CD4-positive, alpha-beta T cell (primary cell): ENCODE results near the gene ZNF688. TPM values are rescaled to one million over a fixed set of nuclear protein-coding genes. Genes with fewer than 3 reads are reported as not detected.
A peak's percentile ranks its signal among the peaks of the same experiment; 100 is the strongest.

Experiments used
- ATAC-seq: fragments of 200-7000 bp; cut with Tn5 transposase; one replicate; pipeline ENCODE4 v1.10.0; 2022; ENCODE audit warnings: mild to moderate bottlenecking; ENCODE audit not compliant: poor library complexity
- CTCF ChIA-PET: fragments of 350-600 bp; sonication (Branson Sonifier 250); formaldehyde crosslinking; loops from one replicate; lab custom pipeline; 2021; ENCODE audit warnings: antibody characterized with exemption, inconsistent platforms; lab: Charles Lee
- POLR2A ChIA-PET: fragments of 350-600 bp; sonication (Branson Sonifier 250); formaldehyde crosslinking; loops from one replicate; lab custom pipeline; 2021; ENCODE audit warnings: antibody characterized with exemption, inconsistent platforms; lab: Charles Lee
- DNase-seq, 14 experiments: peaks; one replicate each; pipeline ENCODE4 v3.0.0-alpha.2; 2013 to 2020; ENCODE audit warnings: mixed read lengths in 2 of 14
- H3K27ac ChIP-seq, 2 donors: one replicate each; pipeline versions ENCODE4 v1.5.1 to v1.7.0; 2013; ENCODE audit warnings: low read length in 2 of 2, low read depth in 1 of 2, mild to moderate bottlenecking in 1 of 2
- H3K27me3 ChIP-seq, 2 experiments: 1 replicate in 1 of 2; 2 replicates in 1 of 2; pipeline versions ENCODE4 v1.6.1 to v1.7.0; 2013; ENCODE audit warnings: low read length in 2 of 2, control low read depth in 1 of 2, mild to moderate bottlenecking in 1 of 2, moderate library complexity in 1 of 2; ENCODE audit not compliant: insufficient read depth in 2 of 2, control insufficient read depth in 1 of 2
- H3K36me3 ChIP-seq: one replicate; pipeline ENCODE4 v1.6.1; 2013; ENCODE audit warnings: low read length, control low read depth; ENCODE audit not compliant: insufficient read depth
- H3K4me1 ChIP-seq: one replicate; pipeline ENCODE4 v1.6.1; 2013; ENCODE audit warnings: low read length, control low read depth; ENCODE audit not compliant: insufficient read depth
- H3K4me3 ChIP-seq: one replicate; pipeline ENCODE4 v1.5.1; 2013; ENCODE audit warnings: mild to moderate bottlenecking, low read length, moderate library complexity
- H3K9me3 ChIP-seq, 2 experiments: 1 replicate in 1 of 2; 2 replicates in 1 of 2; pipeline versions ENCODE4 v1.6.1 to v1.7.0; 2013; ENCODE audit warnings: low read length in 2 of 2, mild to moderate bottlenecking in 2 of 2, control low read depth in 1 of 2, moderate library complexity in 1 of 2; ENCODE audit not compliant: control insufficient read depth in 1 of 2, insufficient read depth in 1 of 2
- H3K27ac Mint-ChIP-seq: one replicate; pipeline ENCODE4 v1.8.0; 2020; ENCODE audit warnings: mixed read lengths
- H3K27me3 Mint-ChIP-seq: one replicate; pipeline ENCODE4 v1.8.0; 2021; ENCODE audit warnings: mixed read lengths
- H3K36me3 Mint-ChIP-seq: one replicate; pipeline ENCODE4 v1.8.0; 2021; ENCODE audit warnings: low read depth, mixed read lengths
- H3K4me1 Mint-ChIP-seq: one replicate; pipeline ENCODE4 v1.8.0; 2021; ENCODE audit warnings: low read depth, mixed read lengths
- H3K4me3 Mint-ChIP-seq: one replicate; pipeline ENCODE4 v1.8.0; 2020; ENCODE audit warnings: mild to moderate bottlenecking, mixed read lengths
- H3K9me3 Mint-ChIP-seq: one replicate; pipeline ENCODE4 v1.8.0; 2020; ENCODE audit warnings: mixed read lengths
- intact Hi-C, 2 experiments: fragments of 100-400 bp; cut with DNase I in 1 of 2; cut with micrococcal nuclease in 1 of 2; formaldehyde crosslinking; loops; one replicate each; pipeline versions ENCODE4 v1.15.1 to v1.9.0; 2023 to 2025; cut with DNase I, micrococcal nuclease
- total RNA-seq, 174 experiments: library from RNA in 2 of 174; stranded (reverse) in 2 of 174; gene quantifications; one replicate each; pipeline ENCODE4 v1.2.3 and lab custom pipeline; 2021 to 2026
- TF ChIP-seq, protein P1 (sequence below): fragments of 200-600 bp; IDR thresholded peaks from one replicate; pipeline ENCODE4 v1.8.0; 2022; ENCODE audit warnings: antibody characterized with exemption, mild to moderate bottlenecking

Gene ZNF688
- total RNA-seq, 2 experiments from 2014 or later, result 8.8 to 9.6 TPM

DNA sequence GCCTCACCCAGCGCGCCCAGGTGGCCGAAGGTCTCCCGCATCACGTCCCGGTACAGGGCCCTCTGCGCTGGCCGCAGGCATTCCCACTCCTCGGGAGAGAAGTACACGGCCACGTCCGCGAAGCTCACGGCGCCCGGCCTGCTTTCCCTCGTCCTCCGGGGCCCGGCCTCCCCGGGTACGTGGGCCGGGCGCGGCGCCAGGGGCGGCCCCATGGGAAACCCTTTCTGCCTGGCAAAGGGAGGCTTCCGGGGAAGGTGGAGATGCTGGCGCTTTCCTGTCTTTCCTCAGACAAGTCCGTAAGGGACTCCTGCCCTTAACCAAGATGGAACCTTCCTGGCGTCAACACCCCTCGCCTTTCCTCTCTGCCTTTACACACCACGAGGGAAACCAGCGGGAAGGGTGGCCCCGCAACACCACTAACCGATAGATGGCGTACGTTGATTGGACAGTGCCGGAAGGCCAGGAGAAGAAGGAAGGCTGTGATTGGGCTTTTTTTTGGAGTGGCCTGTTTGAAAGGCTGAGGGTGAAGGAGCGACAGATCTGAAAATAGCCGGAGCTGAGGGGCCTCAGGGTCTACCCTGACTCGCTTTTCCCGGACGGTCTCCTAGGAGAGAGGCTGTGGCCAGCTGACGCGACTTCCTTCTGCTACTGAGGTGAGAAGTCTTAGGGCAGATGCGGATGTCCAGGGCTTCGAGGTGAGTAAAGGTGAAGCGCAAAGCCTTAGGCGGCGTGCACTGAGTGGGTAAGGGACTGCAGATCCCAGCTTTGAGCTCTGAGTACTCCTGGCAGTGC lies 14.1 kb upstream of the ZNF688 start, which contains the start of gene ZNF785:
Gene ZNF785, minus strand, starts transcription at position 298 of the 792 bp plus-strand sequence. Its CDS starts 86 bp downstream, at position 212.
- TF ChIP-seq, protein P1, sequence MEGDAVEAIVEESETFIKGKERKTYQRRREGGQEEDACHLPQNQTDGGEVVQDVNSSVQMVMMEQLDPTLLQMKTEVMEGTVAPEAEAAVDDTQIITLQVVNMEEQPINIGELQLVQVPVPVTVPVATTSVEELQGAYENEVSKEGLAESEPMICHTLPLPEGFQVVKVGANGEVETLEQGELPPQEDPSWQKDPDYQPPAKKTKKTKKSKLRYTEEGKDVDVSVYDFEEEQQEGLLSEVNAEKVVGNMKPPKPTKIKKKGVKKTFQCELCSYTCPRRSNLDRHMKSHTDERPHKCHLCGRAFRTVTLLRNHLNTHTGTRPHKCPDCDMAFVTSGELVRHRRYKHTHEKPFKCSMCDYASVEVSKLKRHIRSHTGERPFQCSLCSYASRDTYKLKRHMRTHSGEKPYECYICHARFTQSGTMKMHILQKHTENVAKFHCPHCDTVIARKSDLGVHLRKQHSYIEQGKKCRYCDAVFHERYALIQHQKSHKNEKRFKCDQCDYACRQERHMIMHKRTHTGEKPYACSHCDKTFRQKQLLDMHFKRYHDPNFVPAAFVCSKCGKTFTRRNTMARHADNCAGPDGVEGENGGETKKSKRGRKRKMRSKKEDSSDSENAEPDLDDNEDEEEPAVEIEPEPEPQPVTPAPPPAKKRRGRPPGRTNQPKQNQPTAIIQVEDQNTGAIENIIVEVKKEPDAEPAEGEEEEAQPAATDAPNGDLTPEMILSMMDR, result no peak
- Histone ChIP-seq H3K4me3 (peak within 1 kb of the TSS; percentile 64), H3K4me1 (peaks cover 26% of the 10 kb centered on the region), H3K27ac (peak within 1 kb of the TSS; percentile 53 to 57), H3K27me3 (no peaks in the 10 kb centered on the region), H3K9me3 (no peaks in the 10 kb centered on the region), H3K36me3 (peaks cover 20% of the 10 kb centered on the region)
- ChIA-PET CTCF (interaction anchor here (0.7 to 2.4 kb wide), 7 partner anchors 12 to 156 kb away, joined by 4 to 11 read pairs (median 4); partner anchors contain the start of genes DCTPP1, ZNF688, ZNF747 and ZNF764), POLR2A (interaction anchor here (0.8 to 2.7 kb wide), 14 partner anchors 14 to 796 kb away, joined by 3 to 41 read pairs (median 4); partner anchors contain the start of genes DCTPP1, FBRS, ITGAL and PRR14)
- Mint-ChIP-seq H3K27ac (peak within 1 kb of the TSS; percentile 93), H3K4me3 (peak within 1 kb of the TSS; percentile 92), H3K36me3 (peaks cover 25% of the 10 kb centered on the region), H3K9me3 (no peaks in the 10 kb centered on the region), H3K27me3 (no peaks in the 10 kb centered on the region), H3K4me1 (peaks cover 18% of the 10 kb centered on the region)
- intact Hi-C loops, result loop anchor here (1.0 to 2.0 kb wide), 6 partner anchors 13 to 65 kb away; partner anchors contain the start of genes PRR14 (in 1 of the 2), ZNF689 (in 1 of the 2) and ZNF764 (in 1 of the 2)
- peak; percentile 99 for ATAC-seq
- peak; percentile 81 to 97 (median 87) for DNase-seq

DNA sequence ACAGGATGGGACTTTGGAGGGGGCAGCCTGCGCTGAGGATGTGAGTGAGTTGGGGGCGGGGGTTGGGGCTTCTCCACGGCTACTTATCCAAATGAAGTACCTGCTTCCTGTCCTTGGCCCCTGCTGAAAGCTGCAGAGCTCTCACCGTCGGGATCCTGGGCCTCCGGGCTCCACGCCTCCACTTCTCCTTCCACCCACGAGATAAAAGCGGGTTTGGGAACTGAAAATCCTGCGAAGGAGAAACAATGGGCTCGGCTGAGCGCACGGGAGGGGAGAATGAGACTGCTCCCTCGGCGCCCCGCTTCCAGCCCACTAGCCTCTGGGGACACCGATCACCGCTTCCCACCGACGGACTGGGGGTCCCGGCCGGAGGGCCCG lies 13.5 kb upstream of the ZNF688 start:
- Histone ChIP-seq H3K27me3 (no peaks in the 10 kb centered on the region), H3K4me1 (peaks cover 26% of the 10 kb centered on the region), H3K9me3 (no peaks in the 10 kb centered on the region), H3K27ac (peak overlapping the region; percentile 46 to 57), H3K4me3 (peak overlapping the region; percentile 64), H3K36me3 (peaks cover 20% of the 10 kb centered on the region)
- Mint-ChIP-seq H3K4me1 (peaks cover 18% of the 10 kb centered on the region), H3K36me3 (peaks cover 25% of the 10 kb centered on the region), H3K4me3 (peak overlapping the region; percentile 82), H3K27me3 (no peaks in the 10 kb centered on the region), H3K9me3 (no peaks in the 10 kb centered on the region), H3K27ac (peak overlapping the region; percentile 93)
- DNase-seq (peak in 2 of 14 experiments; percentile 5 to 16), ATAC-seq (peak; percentile 2)
- POLR2A ChIA-PET, result interaction anchor here (0.9 to 2.7 kb wide), 7 partner anchors 14 to 155 kb away, joined by 3 to 41 read pairs (median 9); partner anchors contain the start of genes DCTPP1, PRR14, ZNF688 and ZNF689
- TF ChIP-seq, protein P1, result no peak
- CTCF ChIA-PET, result interaction anchor here (1.1 to 2.4 kb wide), 4 partner anchors 13 to 155 kb away, joined by 4 to 11 read pairs (median 6); partner anchors contain the start of genes DCTPP1, ZNF688, ZNF747 and ZNF764
- intact Hi-C loops, result loop anchor here (1.0 to 2.0 kb wide), 6 partner anchors 13 to 66 kb away; partner anchors contain the start of genes PRR14 (in 1 of the 2), ZNF689 (in 1 of the 2) and ZNF764 (in 1 of the 2)

DNA sequence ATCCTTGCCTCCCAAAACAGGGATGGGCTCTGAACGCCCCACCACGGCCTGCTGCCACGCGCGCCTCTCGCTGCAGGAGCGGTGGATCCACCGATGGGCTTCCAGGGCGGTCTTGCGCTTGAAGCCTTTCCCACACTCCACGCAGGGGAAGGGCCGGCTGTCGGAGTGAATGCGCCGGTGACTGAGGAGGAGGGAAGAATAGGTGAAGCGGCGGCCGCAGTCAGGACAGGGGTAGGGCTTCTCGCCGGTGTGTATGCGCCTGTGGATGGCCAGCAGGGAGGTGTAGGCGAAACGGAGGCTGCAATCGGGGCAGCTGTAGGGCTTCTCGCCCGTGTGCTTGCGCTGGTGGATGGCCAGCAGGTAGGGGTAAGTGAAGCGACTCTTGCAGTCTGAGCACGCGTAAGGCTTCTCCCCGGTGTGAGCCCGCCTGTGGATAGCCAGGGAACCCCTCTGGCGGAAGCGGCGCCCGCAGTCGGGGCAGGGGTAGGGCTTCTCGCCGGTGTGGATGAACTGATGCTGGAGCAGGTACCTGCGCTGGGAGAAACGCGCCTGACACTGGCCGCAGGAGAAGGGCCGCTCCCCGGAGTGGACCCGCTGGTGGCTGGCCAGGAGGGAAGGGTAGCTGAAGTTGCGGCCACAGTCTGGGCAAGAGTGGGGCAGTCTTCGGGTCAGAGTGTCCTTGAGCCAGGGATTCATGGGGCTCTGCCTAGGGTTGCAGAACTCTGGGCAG lies 11.3 kb upstream of the ZNF688 start:
- Mint-ChIP-seq H3K9me3 (no peaks in the 10 kb centered on the region), H3K27ac (no peak overlapping the region), H3K4me1 (peaks cover 15% of the 10 kb centered on the region), H3K4me3 (peak overlapping the region; percentile 54), H3K36me3 (peaks cover 30% of the 10 kb centered on the region), H3K27me3 (no peaks in the 10 kb centered on the region)
- Histone ChIP-seq H3K36me3 (peaks cover 20% of the 10 kb centered on the region), H3K4me1 (peaks cover 26% of the 10 kb centered on the region), H3K27me3 (no peaks in the 10 kb centered on the region), H3K4me3 (no peak overlapping the region), H3K9me3 (no peaks in the 10 kb centered on the region), H3K27ac (no peak overlapping the region)
- TF ChIP-seq, protein P1, result no peak
- ATAC-seq, result no peak
- ChIA-PET POLR2A (interaction anchor here (1.4 kb wide), 1 partner anchor 11 kb away, joined by 4 read pairs; no protein-coding TSS in a partner anchor), CTCF (no interaction called here)
- DNase-seq, result no peak
- intact Hi-C loops, result no loop called here
